Measurements from ENCODE around the gene MFSD6L. TPM values are rescaled to one million over a fixed set of nuclear protein-coding genes. Genes with fewer than 3 reads are reported as not detected.

The MFSD6L gene
- under 1 TPM in 2 of 4 donors, not detected in 2; 0.17 to 0.22 TPM for total RNA-seq

GRCh38 chr17:8798846-8799569 is at the start of gene MFSD6L:
TSS of gene MFSD6L (minus strand) at chr17:8799365. CDS start at chr17:8799120, 245 bp downstream.
- TF ChIP-seq CTCF (IDR thresholded peaks at IDR 0.05; ENCODE audit: low read depth), result no peak

GRCh38 chr17:8847891-8848290 is 48.7 kb upstream of the MFSD6L start:
- TF ChIP-seq CTCF (IDR thresholded peaks at IDR 0.05; ENCODE audit: low read depth), result no peak

GRCh38 chr17:8846768-8847211 is 47.6 kb upstream of the MFSD6L start:
- no peak for TF ChIP-seq CTCF (IDR thresholded peaks at IDR 0.05; ENCODE audit: low read depth)

- TF ChIP-seq CTCF (IDR thresholded peaks at IDR 0.05; ENCODE audit: low read depth), result no peak
Observed at GRCh38 chr17:8844229-8845218, 45.4 kb upstream of the MFSD6L start.

GRCh38 chr17:8843344-8843743 is 44.2 kb upstream of the MFSD6L start:
- no peak for TF ChIP-seq CTCF (IDR thresholded peaks at IDR 0.05; ENCODE audit: low read depth)

GRCh38 chr17:8841844-8842243 is 42.7 kb upstream of the MFSD6L start:
- TF ChIP-seq CTCF (IDR thresholded peaks at IDR 0.05; ENCODE audit: low read depth), result no peak

GRCh38 chr17:8839410-8839935 is 40.3 kb upstream of the MFSD6L start:
- no peak for TF ChIP-seq CTCF (IDR thresholded peaks at IDR 0.05; ENCODE audit: low read depth)
